Endothelial cell of umbilical vein (primary cell): ENCODE data around the gene CENPU. TPM values are rescaled to one million over a fixed set of nuclear protein-coding genes. Genes with fewer than 3 reads are reported as not detected.

Experiments used
- BruUV-seq: library from RNA; stranded (reverse); fragments of 400-500 nt; replicated peaks from 2 replicates; lab custom pipeline; 2021; lab: Mats Ljungman, UMichigan
- CTCF ChIA-PET: fragments of 300-600, 350-600 bp; sonication (Branson Sonifier 250); formaldehyde crosslinking; loops from one replicate; lab custom pipeline; 2021; ENCODE audit warnings: antibody characterized with exemption, inconsistent platforms; lab: Charles Lee
- POLR2A ChIA-PET: fragments of 300-600, 350-600 bp; sonication (Branson Sonifier 250); formaldehyde crosslinking; loops from one replicate; lab custom pipeline; 2021; ENCODE audit warnings: antibody characterized with exemption, inconsistent platforms; lab: Charles Lee
- DNase-seq: peaks from one replicate; pipeline ENCODE4 v3.0.0-alpha.2; 2011; ENCODE audit warnings: low read depth, low spot score
- FAIRE-seq: peaks from 2 replicates; lab custom pipeline; 2011; peaks lifted over from hg19 to GRCh38; lab: Jason Lieb, UNC
- H2AFZ ChIP-seq: 2 replicates; pipeline ENCODE4 v1.6.0; 2012; ENCODE audit warnings: low read depth, low read length, control low read depth, inconsistent platforms
- H3K27ac ChIP-seq: 2 replicates; pipeline ENCODE4 v1.5.1; 2011; ENCODE audit warnings: low read depth, mild to moderate bottlenecking, control low read depth, low read length, moderate library complexity; ENCODE audit not compliant: insufficient read depth
- H3K27me3 ChIP-seq, 2 experiments: 2 replicates each; pipeline versions ENCODE4 v1.6.0 to v1.6.1; 2011; ENCODE audit warnings: low read length in 2 of 2, mixed read lengths in 1 of 2; ENCODE audit not compliant: control insufficient read depth in 2 of 2, insufficient read depth in 2 of 2
- H3K36me3 ChIP-seq, 2 experiments: 2 replicates in 1 of 2; 3 replicates in 1 of 2; pipeline ENCODE4 v1.5.1; 2011; ENCODE audit warnings: low read length in 2 of 2, mild to moderate bottlenecking in 1 of 2, moderate library complexity in 1 of 2; ENCODE audit not compliant: control insufficient read depth in 2 of 2, insufficient read depth in 2 of 2; ENCODE audit errors: extremely low read depth in 1 of 2
- H3K4me1 ChIP-seq: 3 replicates; pipeline ENCODE4 v1.5.1; 2011; ENCODE audit warnings: mild to moderate bottlenecking, low read length; ENCODE audit not compliant: control insufficient read depth, insufficient read depth; ENCODE audit errors: extremely low read depth
- H3K4me2 ChIP-seq: 2 replicates; pipeline ENCODE4 v1.6.1; 2011; ENCODE audit warnings: low read length, control low read depth, mixed read lengths; ENCODE audit not compliant: insufficient read depth
- H3K4me3 ChIP-seq, 3 experiments: fragments of 200-600 bp in 1 of 3; sonication (generic), shearing (Covaris generic) in 1 of 3; replicated peaks in 1 of 3; 2 replicates each; pipeline ENCODE4 v1.5.1; 2011 to 2016; ENCODE audit warnings: control low read depth in 3 of 3, low read length in 3 of 3, mild to moderate bottlenecking in 2 of 3, inconsistent platforms in 1 of 3, low read depth in 1 of 3, moderate library complexity in 1 of 3; ENCODE audit not compliant: insufficient read depth in 1 of 3
- H3K79me2 ChIP-seq: 2 replicates; pipeline ENCODE4 v1.6.0; 2012; ENCODE audit warnings: low read length, inconsistent platforms; ENCODE audit not compliant: control insufficient read depth, insufficient read depth
- H3K9ac ChIP-seq: replicated peaks from 2 replicates; pipeline ENCODE3; 2011; ENCODE audit warnings: low read length, control low read depth; ENCODE audit not compliant: insufficient read depth; ENCODE audit errors: extremely low read depth
- H3K9me1 ChIP-seq: replicated peaks from 3 replicates; pipeline ENCODE4 v1.6.0; 2011; ENCODE audit warnings: mild to moderate bottlenecking, low read length; ENCODE audit not compliant: control insufficient read depth, insufficient read depth; ENCODE audit errors: extremely low read depth
- H3K9me3 ChIP-seq: replicated peaks from 2 replicates; pipeline ENCODE4 v1.5.1; 2012; ENCODE audit warnings: low read length, inconsistent platforms; ENCODE audit not compliant: control insufficient read depth, insufficient read depth
- H4K20me1 ChIP-seq: replicated peaks from 2 replicates; pipeline ENCODE3; 2011; ENCODE audit warnings: mild to moderate bottlenecking, low read length; ENCODE audit not compliant: control insufficient read depth, insufficient read depth; ENCODE audit errors: extremely low read depth
- EZH2 ChIP-seq: IDR thresholded peaks from 2 replicates; pipeline ENCODE4 v1.6.1; 2012; ENCODE audit warnings: borderline replicate concordance, low read depth, mild to moderate bottlenecking, moderate library complexity, low read length, inconsistent platforms; ENCODE audit not compliant: severe bottlenecking
- FOS ChIP-seq: IDR thresholded peaks from 2 replicates; pipeline ENCODE4 v1.6.1; 2011; ENCODE audit warnings: mild to moderate bottlenecking, low read length, moderate library complexity, borderline replicate concordance; ENCODE audit not compliant: insufficient read depth
- GATA2 ChIP-seq: IDR thresholded peaks from 2 replicates; pipeline ENCODE4 v1.7.0; 2011; ENCODE audit warnings: low read depth, mild to moderate bottlenecking, moderate library complexity, mixed read lengths, low read length; ENCODE audit not compliant: insufficient read length, insufficient read depth
- JUN ChIP-seq: IDR thresholded peaks from 2 replicates; pipeline ENCODE4 v1.6.1; 2011; ENCODE audit warnings: borderline replicate concordance, low read depth; ENCODE audit not compliant: insufficient read length, insufficient read depth
- MYC ChIP-seq: IDR thresholded peaks from one replicate; pipeline ENCODE4 v1.6.1; 2011; ENCODE audit warnings: mild to moderate bottlenecking, low read depth, low read length
- POLR2A ChIP-seq: IDR thresholded peaks from 2 replicates; pipeline ENCODE4 v1.6.1; 2012; ENCODE audit warnings: low read depth, mild to moderate bottlenecking, control low read depth, low read length
- POLR2AphosphoS5 ChIP-seq: IDR thresholded peaks from 2 replicates; pipeline ENCODE4 v1.6.1; 2012; ENCODE audit warnings: low read depth, mild to moderate bottlenecking, control low read depth, low read length, moderate library complexity; ENCODE audit not compliant: insufficient read depth
- dilution Hi-C: fragments of 300-500 bp; cut with MboI; formaldehyde crosslinking; loops from one replicate; pipeline ENCODE4 v1.15.0; 2019; ENCODE audit warnings: low sequenced_read_pairs; ENCODE audit not compliant: extremely low pct_ligation_motif_present
- intact Hi-C: fragments of 100-400 bp; cut with micrococcal nuclease; formaldehyde crosslinking; loops from one replicate; pipeline ENCODE4 v1.10.0; 2022
- polyA plus RNA-seq, 4 experiments: library from polyadenylated mRNA; depleted of rRNA in 3 of 4; stranded (reverse) in 3 of 4; unstranded in 1 of 4; fragments of >200 nt; gene quantifications; 2 replicates each; pipeline versions ENCODE4 v1.2.1 to v1.2.3, GENCODE V29; 2011 to 2012; ENCODE audit warnings: missing spikeins in 1 of 4
- total RNA-seq: library from RNA; stranded (reverse); gene quantifications from 2 replicates; pipeline ENCODE4 v1.2.3, GENCODE V29; 2021
- TF ChIP-seq, protein P1 (sequence below), 2 donors: IDR thresholded peaks; 1 replicate in 1 of 2; 2 replicates in 1 of 2; pipeline ENCODE4 v1.5.1; 2011; ENCODE audit warnings: low read length in 2 of 2, mild to moderate bottlenecking in 2 of 2, moderate library complexity in 2 of 2, control low read depth in 1 of 2, inconsistent platforms in 1 of 2, low read depth in 1 of 2; ENCODE audit not compliant: insufficient read depth in 1 of 2; ENCODE audit errors: extremely low read depth in 1 of 2
- TF ChIP-seq, protein P2 (sequence below): IDR thresholded peaks from 2 replicates; pipeline ENCODE4 v1.6.1; 2011; ENCODE audit not compliant: insufficient read depth, insufficient read length

Gene CENPU
- total and polyA plus RNA-seq, 2 donors (not counting 3 experiments of a cell fraction or from before 2014, with no cell fraction given), result 7.0 to 37.9 TPM

DNA sequence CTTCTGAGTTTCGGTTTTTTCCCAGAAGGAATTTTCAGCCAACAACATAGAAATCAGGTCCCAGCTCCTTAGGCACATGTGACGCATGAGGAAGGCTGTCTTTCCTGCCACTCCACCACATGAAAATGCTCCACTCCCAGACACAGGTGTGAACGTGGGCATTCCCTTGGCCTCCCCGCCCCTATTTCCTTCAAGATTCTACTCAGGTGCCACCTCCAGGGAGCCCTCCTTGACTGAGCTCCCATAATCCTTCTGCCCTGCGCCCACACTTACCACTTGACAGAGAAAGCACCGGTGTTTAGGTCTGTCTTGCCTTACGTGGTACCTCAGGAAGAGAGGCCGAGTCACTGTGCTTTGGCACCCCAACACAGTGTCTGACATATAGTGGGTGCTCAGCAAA lies 44.4 kb upstream of the CENPU start:
- FAIRE-seq, result no peak
- no peak overlapping the region for H2AFZ ChIP-seq
- H3K36me3 ChIP-seq, result no peaks in the 10 kb centered on the region
- H3K4me1 ChIP-seq, result no peaks in the 10 kb centered on the region
- no peaks in the 10 kb centered on the region for H3K79me2 ChIP-seq
- POLR2A ChIA-PET, result no interaction called here
- no peaks in the 10 kb centered on the region for H3K27me3 ChIP-seq
- H3K9me1 ChIP-seq, result no peaks in the 10 kb centered on the region
- intact Hi-C loops, result no loop called here
- CTCF ChIA-PET, result no interaction called here
- H3K4me3 ChIP-seq, result no peak overlapping the region
- TF ChIP-seq, protein P1, sequence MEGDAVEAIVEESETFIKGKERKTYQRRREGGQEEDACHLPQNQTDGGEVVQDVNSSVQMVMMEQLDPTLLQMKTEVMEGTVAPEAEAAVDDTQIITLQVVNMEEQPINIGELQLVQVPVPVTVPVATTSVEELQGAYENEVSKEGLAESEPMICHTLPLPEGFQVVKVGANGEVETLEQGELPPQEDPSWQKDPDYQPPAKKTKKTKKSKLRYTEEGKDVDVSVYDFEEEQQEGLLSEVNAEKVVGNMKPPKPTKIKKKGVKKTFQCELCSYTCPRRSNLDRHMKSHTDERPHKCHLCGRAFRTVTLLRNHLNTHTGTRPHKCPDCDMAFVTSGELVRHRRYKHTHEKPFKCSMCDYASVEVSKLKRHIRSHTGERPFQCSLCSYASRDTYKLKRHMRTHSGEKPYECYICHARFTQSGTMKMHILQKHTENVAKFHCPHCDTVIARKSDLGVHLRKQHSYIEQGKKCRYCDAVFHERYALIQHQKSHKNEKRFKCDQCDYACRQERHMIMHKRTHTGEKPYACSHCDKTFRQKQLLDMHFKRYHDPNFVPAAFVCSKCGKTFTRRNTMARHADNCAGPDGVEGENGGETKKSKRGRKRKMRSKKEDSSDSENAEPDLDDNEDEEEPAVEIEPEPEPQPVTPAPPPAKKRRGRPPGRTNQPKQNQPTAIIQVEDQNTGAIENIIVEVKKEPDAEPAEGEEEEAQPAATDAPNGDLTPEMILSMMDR (IDR thresholded peaks at IDR 0.05; ENCODE audit: extremely low read depth in 1 of 2, insufficient read depth in 1 of 2, low read depth in 1 of 2, low read length in 2 of 2), result no peak
- TF ChIP-seq POLR2AphosphoS5 (no peak), JUN (no peak), POLR2A (no peak), MYC (no peak), FOS (no peak), GATA2 (no peak), EZH2 (no peak)
- TF ChIP-seq, protein P2, sequence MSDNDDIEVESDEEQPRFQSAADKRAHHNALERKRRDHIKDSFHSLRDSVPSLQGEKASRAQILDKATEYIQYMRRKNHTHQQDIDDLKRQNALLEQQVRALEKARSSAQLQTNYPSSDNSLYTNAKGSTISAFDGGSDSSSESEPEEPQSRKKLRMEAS, result no peak
- H3K27ac ChIP-seq, result no peak overlapping the region
- no peaks in the 10 kb centered on the region for H3K9me3 ChIP-seq
- DNase-seq, result no peak
- no peak overlapping the region for H3K9ac ChIP-seq
- H4K20me1 ChIP-seq, result no peaks in the 10 kb centered on the region
- dilution Hi-C loops, result no loop called here
- no peak overlapping the region for H3K4me2 ChIP-seq
- BruUV-seq, result no TSS peak
